NK-92 (cell line): ENCODE data around the gene ARHGAP21.

Experiments used
- DNase-seq: peaks from one replicate; lab custom pipeline; 2025; ENCODE audit not compliant: unreplicated experiment; lab: John Stamatoyannopoulos, UW

The ARHGAP21 gene

GRCh38 chr10:24722676-24723385 lies 856 bp downstream of the ARHGAP21 start:
- no peak for DNase-seq

- DNase-seq: no peak
Observed at GRCh38 chr10:24722131-24722675, 1.5 kb downstream of the ARHGAP21 start.

- no peak for DNase-seq
Observed at GRCh38 chr10:24721229-24722106, 2.2 kb downstream of the ARHGAP21 start.

- DNase-seq: no peak
Observed at GRCh38 chr10:24720096-24720495, 3.6 kb downstream of the ARHGAP21 start.

- no peak for DNase-seq
Observed at GRCh38 chr10:24718031-24718855, 5.4 kb downstream of the ARHGAP21 start.

- no peak for DNase-seq
Observed at GRCh38 chr10:24716295-24716694, 7.4 kb downstream of the ARHGAP21 start.

GRCh38 chr10:24715246-24715769 lies 8.4 kb downstream of the ARHGAP21 start:
- DNase-seq: no peak

- no peak for DNase-seq
Observed at GRCh38 chr10:24713086-24713485, 10.6 kb downstream of the ARHGAP21 start.

GRCh38 chr10:24711465-24711864 lies 12.2 kb downstream of the ARHGAP21 start:
- no peak for DNase-seq

GRCh38 chr10:24708081-24708480 lies 15.6 kb downstream of the ARHGAP21 start:
- no peak for DNase-seq

- DNase-seq: no peak
Observed at GRCh38 chr10:24707445-24707844, 16.2 kb downstream of the ARHGAP21 start.

GRCh38 chr10:24706479-24707118 lies 17.1 kb downstream of the ARHGAP21 start:
- DNase-seq: no peak

GRCh38 chr10:24703700-24704099 lies 20.0 kb downstream of the ARHGAP21 start:
- DNase-seq: no peak

GRCh38 chr10:24701447-24701846 lies 22.2 kb downstream of the ARHGAP21 start:
- no peak for DNase-seq

- DNase-seq: no peak
Observed at GRCh38 chr10:24700948-24701347, 22.7 kb downstream of the ARHGAP21 start.

GRCh38 chr10:24698270-24698669 lies 25.4 kb downstream of the ARHGAP21 start:
- no peak for DNase-seq

GRCh38 chr10:24697080-24697479 lies 26.6 kb downstream of the ARHGAP21 start:
- no peak for DNase-seq

- DNase-seq: no peak
Observed at GRCh38 chr10:24695452-24695851, 28.2 kb downstream of the ARHGAP21 start.

- no peak for DNase-seq
Observed at GRCh38 chr10:24694086-24694485, 29.6 kb downstream of the ARHGAP21 start.

GRCh38 chr10:24690961-24691512 lies 32.6 kb downstream of the ARHGAP21 start:
- DNase-seq: no peak
